Measurements from ENCODE around the gene VCL. TPM values are rescaled to one million over a fixed set of nuclear protein-coding genes. Genes with fewer than 3 reads are reported as not detected.
"Not testable (repeated sequence)": the region's sequence is repeated elsewhere in the genome, so short reads cannot be mapped to it uniquely, and the experiment has no call there.

Gene VCL
- total and polyA plus RNA-seq, 12 donors = 117 to 369 (median 237) TPM

GRCh38 chr10:74026428-74027015 lies 28.6 kb downstream of the VCL start:
- ATAC-seq = no peak
- TF ChIP-seq CTCF (IDR thresholded peaks at IDR 0.05) = no peak
- WGBS, 2 donors = 37 to 39% methylated on average over 3 of the region's 3 CpGs
- Histone ChIP-seq H3K36me3 (peaks cover 0 to 14% (median 0%) of the 10 kb centered on the region in 9 donors), H3K4me1 (peaks cover 8 to 84% (median 70%) of the 10 kb centered on the region in 9 donors), H3K9me3 (no peaks in the 10 kb centered on the region), H3K27me3 (no peaks in the 10 kb centered on the region), H3K4me3 (no peak overlapping the region), H3K27ac (no peak overlapping the region)
- DNase-seq = no peak
- intact Hi-C loops (cut with DNase I) = no loop called here

GRCh38 chr10:74027702-74028101 lies 29.8 kb downstream of the VCL start:
- Histone ChIP-seq H3K27ac (no peak overlapping the region), H3K27me3 (no peaks in the 10 kb centered on the region), H3K9me3 (no peaks in the 10 kb centered on the region), H3K36me3 (peaks cover 0 to 11% (median 0%) of the 10 kb centered on the region in 9 donors), H3K4me3 (no peak overlapping the region), H3K4me1 (peaks cover 8 to 83% (median 69%) of the 10 kb centered on the region in 9 donors)
- WGBS, 2 donors = 95 to 97% methylated on average over 2 of the region's 2 CpGs
- intact Hi-C loops (cut with DNase I) = no loop called here
- no peak for TF ChIP-seq CTCF (IDR thresholded peaks at IDR 0.05)
- ATAC-seq (no peak), DNase-seq (no peak)

GRCh38 chr10:74029943-74030342 lies 32.0 kb downstream of the VCL start:
- peak overlapping the region in 5 of 10 donors; percentile 0 to 53 (median 19) for H3K27ac ChIP-seq
- 69 to 88% methylated on average over 1 of the region's 1 CpG for WGBS, 2 donors
- H3K36me3 ChIP-seq = peaks cover 0 to 9% (median 0%) of the 10 kb centered on the region in 9 donors

GRCh38 chr10:74032208-74032607 lies 34.3 kb downstream of the VCL start:
- WGBS, 2 donors = 61 to 68% methylated on average over 1 of the region's 1 CpG
- intact Hi-C loops (cut with DNase I); ATAC-seq: not testable (repeated sequence)

More at GRCh38 chr10:74029943-74030342, 32.0 kb downstream of the VCL start:
- no peak for TF ChIP-seq CTCF (IDR thresholded peaks at IDR 0.05)
- Histone ChIP-seq H3K27me3 (no peaks in the 10 kb centered on the region), H3K4me3 (no peak overlapping the region), H3K4me1 (peaks cover 8 to 85% (median 68%) of the 10 kb centered on the region in 9 donors), H3K9me3 (no peaks in the 10 kb centered on the region)
- ATAC-seq = no peak
- intact Hi-C loops (cut with DNase I) = no loop called here
- no peak for DNase-seq

More at GRCh38 chr10:74032208-74032607, 34.3 kb downstream of the VCL start:
- not testable (repeated sequence) for DNase-seq, H3K27me3 ChIP-seq, H3K4me3 ChIP-seq, H3K9me3 ChIP-seq
- peaks cover 0 to 21% (median 0%) of the 10 kb centered on the region in 9 donors for H3K36me3 ChIP-seq
- H3K27ac ChIP-seq = peak overlapping the region in 1 of 10 donors; percentile 37
- H3K4me1 ChIP-seq = peaks cover 8 to 84% (median 66%) of the 10 kb centered on the region in 9 donors
